K562 (cell line): Measurements from ENCODE around the gene AFDN.

ENCODE experiments used
- BRD4 ChIP-seq: fragments of 200-600 bp; sonication (generic); IDR thresholded peaks from 2 replicates; pipeline ENCODE4 v1.6.1; 2017; ENCODE audit warnings: inconsistent platforms
- EZH2 ChIP-seq: IDR thresholded peaks from 2 replicates; pipeline ENCODE4 v1.6.1; 2012; ENCODE audit warnings: low read depth, mild to moderate bottlenecking, inconsistent platforms, low read length, borderline replicate concordance
- LEF1 ChIP-seq: fragments of 450-650 bp; IDR thresholded peaks from 2 replicates; pipeline ENCODE4 v1.6.1; 2016; ENCODE audit warnings: mild to moderate bottlenecking
- NCOA1 ChIP-seq: fragments of 450-650 bp; IDR thresholded peaks from 2 replicates; pipeline ENCODE4 v1.6.1; 2016; ENCODE audit warnings: low read depth
- NFYB ChIP-seq: IDR thresholded peaks from 2 replicates; pipeline ENCODE4 v1.6.1; 2011; ENCODE audit warnings: mild to moderate bottlenecking, moderate library complexity; ENCODE audit not compliant: insufficient read length; ENCODE audit errors: extremely low read depth
- ZNF445 ChIP-seq: fragments of 250-450 bp; sonication (Bioruptor Pico); IDR thresholded peaks from 2 replicates; pipeline ENCODE4 v1.4.0; 2020; ENCODE audit warnings: low read depth, mild to moderate bottlenecking, moderate library complexity
- TF ChIP-seq, protein P1 (sequence below), 3 experiments: IDR thresholded peaks in 2 of 3; conservative IDR thresholded peaks in 1 of 3; 2 replicates each; pipeline ENCODE4 v1.5.1; 2011 to 2012; ENCODE audit warnings: low read length in 3 of 3, mild to moderate bottlenecking in 3 of 3, control low read depth in 2 of 3, improper control_type of control experiment in 1 of 3, inconsistent platforms in 1 of 3, low read depth in 1 of 3, mixed read lengths in 1 of 3, moderate library complexity in 1 of 3; ENCODE audit not compliant: insufficient read depth in 2 of 3
- TF ChIP-seq, protein P2 (sequence below), 2 experiments: fragments of 450-650 bp; IDR thresholded peaks; 2 replicates each; pipeline ENCODE4 v1.6.1; 2016; ENCODE audit warnings: mild to moderate bottlenecking in 2 of 2, borderline replicate concordance in 1 of 2, low read depth in 1 of 2, moderate library complexity in 1 of 2
- TF ChIP-seq, protein P3 (sequence below): IDR thresholded peaks from 2 replicates; pipeline ENCODE4 v1.6.1; 2016; ENCODE audit warnings: missing genetic modification characterization, missing compliant biosample characterization

DNA sequence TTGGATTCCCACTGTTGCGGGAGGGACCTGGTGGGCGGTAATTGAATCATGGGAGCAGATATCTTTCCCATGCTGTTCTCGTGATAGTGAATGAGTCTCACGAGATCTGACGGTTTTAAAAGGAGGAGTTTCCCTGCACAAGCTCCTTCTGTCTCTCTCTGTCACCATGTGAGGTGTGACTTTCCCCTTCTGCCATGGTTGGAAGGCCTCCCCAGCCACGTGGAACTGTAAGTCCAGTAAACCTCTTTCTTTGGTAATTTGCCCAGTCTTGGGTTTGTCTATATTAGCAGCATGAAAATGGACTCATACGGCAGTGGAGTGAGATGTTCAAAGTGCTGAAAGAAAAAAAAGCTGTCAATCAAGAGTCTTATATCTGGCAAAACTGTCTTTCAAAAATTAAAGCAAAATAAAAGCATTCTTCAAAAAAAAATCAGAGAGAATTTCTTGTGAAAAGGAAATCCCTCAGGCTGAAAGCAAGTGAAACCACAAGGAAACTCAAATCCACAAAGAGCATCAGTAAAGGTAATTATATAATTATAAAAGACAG lies 155.3 kb downstream of the AFDN start:
- TF ChIP-seq, protein P1, sequence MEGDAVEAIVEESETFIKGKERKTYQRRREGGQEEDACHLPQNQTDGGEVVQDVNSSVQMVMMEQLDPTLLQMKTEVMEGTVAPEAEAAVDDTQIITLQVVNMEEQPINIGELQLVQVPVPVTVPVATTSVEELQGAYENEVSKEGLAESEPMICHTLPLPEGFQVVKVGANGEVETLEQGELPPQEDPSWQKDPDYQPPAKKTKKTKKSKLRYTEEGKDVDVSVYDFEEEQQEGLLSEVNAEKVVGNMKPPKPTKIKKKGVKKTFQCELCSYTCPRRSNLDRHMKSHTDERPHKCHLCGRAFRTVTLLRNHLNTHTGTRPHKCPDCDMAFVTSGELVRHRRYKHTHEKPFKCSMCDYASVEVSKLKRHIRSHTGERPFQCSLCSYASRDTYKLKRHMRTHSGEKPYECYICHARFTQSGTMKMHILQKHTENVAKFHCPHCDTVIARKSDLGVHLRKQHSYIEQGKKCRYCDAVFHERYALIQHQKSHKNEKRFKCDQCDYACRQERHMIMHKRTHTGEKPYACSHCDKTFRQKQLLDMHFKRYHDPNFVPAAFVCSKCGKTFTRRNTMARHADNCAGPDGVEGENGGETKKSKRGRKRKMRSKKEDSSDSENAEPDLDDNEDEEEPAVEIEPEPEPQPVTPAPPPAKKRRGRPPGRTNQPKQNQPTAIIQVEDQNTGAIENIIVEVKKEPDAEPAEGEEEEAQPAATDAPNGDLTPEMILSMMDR (IDR thresholded peaks at IDR 0.05 in 2 of 3, conservative IDR thresholded peaks at IDR 0.05 in 1 of 3; ENCODE audit: insufficient read depth in 2 of 3, low read depth in 1 of 3, low read length in 3 of 3) = no peak
- TF ChIP-seq, protein P2, sequence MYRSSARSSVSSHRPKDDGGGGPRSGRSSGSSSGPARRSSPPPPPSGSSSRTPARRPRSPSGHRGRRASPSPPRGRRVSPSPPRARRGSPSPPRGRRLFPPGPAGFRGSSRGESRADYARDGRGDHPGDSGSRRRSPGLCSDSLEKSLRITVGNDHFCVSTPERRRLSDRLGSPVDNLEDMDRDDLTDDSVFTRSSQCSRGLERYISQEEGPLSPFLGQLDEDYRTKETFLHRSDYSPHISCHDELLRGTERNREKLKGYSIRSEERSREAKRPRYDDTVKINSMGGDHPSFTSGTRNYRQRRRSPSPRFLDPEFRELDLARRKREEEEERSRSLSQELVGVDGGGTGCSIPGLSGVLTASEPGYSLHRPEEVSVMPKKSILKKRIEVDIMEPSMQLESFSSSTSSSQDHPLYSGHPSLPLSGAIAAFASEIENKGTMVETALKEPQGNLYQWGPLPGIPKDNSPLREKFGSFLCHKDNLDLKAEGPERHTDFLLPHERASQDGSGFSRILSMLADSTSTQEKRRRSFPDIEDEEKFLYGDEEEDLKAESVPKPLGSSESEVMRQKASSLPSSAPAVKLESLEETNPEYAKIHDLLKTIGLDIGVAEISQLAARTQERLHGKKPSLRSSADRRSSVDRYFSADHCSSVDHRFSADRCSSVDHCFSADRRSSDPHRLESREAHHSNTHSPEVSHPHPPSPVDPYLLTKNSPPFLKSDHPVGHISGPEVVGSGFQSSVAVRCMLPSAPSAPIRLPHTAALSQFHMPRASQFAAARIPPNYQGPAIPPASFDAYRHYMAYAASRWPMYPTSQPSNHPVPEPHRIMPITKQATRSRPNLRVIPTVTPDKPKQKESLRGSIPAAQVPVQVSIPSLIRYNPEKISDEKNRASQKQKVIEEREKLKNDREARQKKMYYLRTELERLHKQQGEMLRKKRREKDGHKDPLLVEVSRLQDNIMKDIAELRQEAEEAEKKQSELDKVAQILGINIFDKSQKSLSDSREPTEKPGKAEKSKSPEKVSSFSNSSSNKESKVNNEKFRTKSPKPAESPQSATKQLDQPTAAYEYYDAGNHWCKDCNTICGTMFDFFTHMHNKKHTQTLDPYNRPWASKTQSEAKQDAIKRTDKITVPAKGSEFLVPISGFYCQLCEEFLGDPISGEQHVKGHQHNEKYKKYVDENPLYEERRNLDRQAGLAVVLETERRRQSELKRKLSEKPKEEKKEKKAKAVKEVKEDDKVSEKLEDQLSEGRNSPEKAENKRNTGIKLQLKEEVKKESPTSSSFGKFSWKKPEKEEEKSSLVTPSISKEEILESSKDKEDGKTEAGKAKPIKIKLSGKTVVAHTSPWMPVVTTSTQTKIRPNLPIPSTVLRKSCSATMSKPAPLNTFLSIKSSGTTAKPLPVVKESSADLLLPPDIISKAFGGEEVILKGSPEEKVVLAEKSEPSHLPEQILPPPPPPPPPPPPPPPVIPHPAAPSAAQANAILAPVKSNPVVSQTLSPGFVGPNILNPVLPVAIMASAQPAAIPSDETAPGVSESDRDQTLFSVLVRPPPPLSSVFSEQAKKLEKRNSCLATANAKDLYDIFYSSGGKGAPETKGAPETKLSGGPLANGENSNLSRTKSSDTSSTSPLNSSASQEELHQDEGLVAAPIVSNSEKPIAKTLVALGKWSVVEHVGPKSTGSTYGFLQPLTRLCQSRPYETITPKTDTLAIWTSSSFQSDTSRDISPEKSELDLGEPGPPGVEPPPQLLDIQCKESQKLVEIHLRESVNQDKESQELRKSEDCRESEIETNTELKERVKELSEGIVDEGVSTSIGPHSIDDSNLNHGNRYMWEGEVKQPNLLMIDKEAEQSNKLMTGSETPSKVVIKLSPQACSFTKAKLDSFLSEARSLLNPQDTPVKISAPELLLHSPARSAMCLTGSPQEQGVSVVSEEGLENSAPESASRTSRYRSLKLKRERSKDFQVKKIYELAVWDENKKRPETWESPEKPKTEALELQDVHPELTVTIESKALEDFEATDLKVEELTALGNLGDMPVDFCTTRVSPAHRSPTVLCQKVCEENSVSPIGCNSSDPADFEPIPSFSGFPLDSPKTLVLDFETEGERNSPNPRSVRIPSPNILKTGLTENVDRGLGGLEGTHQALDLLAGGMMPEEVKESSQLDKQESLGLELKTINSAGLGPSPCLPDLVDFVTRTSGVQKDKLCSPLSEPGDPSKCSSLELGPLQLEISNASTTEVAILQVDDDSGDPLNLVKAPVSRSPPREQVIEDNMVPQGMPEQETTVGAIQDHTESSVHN (IDR thresholded peaks at IDR 0.05; ENCODE audit: borderline replicate concordance in 1 of 2, low read depth in 1 of 2) = no peak
- TF ChIP-seq NCOA1 (no peak), ZNF445 (CRISPR knock-in tag) (no peak), BRD4 (no peak), NFYB (no peak), EZH2 (no peak), LEF1 (no peak)
- TF ChIP-seq, protein P3, sequence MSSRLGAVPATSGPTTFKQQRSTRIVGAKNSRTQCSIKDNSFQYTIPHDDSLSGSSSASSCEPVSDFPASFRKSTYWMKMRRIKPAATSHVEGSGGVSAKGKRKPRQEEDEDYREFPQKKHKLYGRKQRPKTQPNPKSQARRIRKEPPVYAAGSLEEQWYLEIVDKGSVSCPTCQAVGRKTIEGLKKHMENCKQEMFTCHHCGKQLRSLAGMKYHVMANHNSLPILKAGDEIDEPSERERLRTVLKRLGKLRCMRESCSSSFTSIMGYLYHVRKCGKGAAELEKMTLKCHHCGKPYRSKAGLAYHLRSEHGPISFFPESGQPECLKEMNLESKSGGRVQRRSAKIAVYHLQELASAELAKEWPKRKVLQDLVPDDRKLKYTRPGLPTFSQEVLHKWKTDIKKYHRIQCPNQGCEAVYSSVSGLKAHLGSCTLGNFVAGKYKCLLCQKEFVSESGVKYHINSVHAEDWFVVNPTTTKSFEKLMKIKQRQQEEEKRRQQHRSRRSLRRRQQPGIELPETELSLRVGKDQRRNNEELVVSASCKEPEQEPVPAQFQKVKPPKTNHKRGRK (tag) = no peak
